ENCODE results near the gene PEX5L. TPM values are rescaled to one million over a fixed set of nuclear protein-coding genes. Genes with fewer than 3 reads are reported as not detected.

The PEX5L gene
- total and polyA plus RNA-seq, 11 donors: 0.08 to 5.2 (median 0.22) TPM; not detected in 2

DNA sequence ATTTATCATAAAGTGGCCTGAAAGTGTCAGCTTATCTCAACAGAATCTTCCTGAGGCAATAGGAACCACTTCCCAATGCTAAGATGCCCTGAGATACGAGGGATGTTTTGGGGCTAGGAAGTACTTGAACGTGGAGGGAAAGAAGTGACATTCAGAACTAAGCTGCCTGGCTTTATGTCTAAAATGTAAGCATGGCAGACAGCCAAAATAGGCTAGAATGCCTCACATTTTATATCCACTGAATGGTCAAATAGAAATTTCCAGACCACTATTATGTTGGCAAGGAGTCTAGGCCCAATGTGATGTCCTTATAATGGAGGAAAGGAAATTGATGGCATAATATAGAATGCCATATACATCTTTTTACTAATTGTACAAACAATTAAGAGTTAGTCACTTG, 154.9 kb downstream of the PEX5L start:
- intact Hi-C loops (cut with DNase I): no loop called here
- Histone ChIP-seq H3K4me1 (peaks cover 0 to 7% (median 0%) of the 10 kb centered on the region in 12 donors), H3K9me3 (no peaks in the 10 kb centered on the region), H3K27ac (no peak overlapping the region), H3K27me3 (peaks cover 0 to 4% (median 0%) of the 10 kb centered on the region in 9 donors), H3K4me3 (no peak overlapping the region), H3K36me3 (no peaks in the 10 kb centered on the region)
- 46 to 67% (median 60%) methylated on average over 2 of the region's 2 CpGs for WGBS, 4 donors
- ATAC-seq (no peak), DNase-seq (no peak)
- no peak for TF ChIP-seq POLR2A (IDR thresholded peaks at IDR 0.05)
- TF ChIP-seq, protein P1, sequence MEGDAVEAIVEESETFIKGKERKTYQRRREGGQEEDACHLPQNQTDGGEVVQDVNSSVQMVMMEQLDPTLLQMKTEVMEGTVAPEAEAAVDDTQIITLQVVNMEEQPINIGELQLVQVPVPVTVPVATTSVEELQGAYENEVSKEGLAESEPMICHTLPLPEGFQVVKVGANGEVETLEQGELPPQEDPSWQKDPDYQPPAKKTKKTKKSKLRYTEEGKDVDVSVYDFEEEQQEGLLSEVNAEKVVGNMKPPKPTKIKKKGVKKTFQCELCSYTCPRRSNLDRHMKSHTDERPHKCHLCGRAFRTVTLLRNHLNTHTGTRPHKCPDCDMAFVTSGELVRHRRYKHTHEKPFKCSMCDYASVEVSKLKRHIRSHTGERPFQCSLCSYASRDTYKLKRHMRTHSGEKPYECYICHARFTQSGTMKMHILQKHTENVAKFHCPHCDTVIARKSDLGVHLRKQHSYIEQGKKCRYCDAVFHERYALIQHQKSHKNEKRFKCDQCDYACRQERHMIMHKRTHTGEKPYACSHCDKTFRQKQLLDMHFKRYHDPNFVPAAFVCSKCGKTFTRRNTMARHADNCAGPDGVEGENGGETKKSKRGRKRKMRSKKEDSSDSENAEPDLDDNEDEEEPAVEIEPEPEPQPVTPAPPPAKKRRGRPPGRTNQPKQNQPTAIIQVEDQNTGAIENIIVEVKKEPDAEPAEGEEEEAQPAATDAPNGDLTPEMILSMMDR (IDR thresholded peaks at IDR 0.05): no peak

DNA sequence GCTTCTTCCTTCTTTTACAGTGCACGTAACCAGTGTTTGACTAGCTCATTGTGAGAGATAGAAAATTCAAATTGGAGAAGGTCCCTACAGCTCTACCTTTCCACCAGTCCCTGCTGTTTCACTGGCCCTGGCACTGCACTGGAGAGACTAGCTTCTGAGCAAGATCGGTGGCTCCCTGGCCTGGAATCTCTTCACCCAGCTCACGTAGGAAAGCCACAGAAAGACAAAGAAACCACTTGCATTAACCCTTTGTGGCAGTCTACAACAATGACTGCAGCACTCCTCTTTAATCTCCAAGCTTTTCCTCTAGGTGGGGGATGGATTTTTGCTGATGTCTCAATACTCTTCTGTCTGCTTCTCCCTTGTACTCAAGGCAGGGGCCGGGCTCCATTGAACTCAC, 155.9 kb downstream of the PEX5L start:
- no peaks in the 10 kb centered on the region for H3K9me3 ChIP-seq
- no peak overlapping the region for H3K4me3 ChIP-seq
- ATAC-seq: no peak
- peaks cover 0 to 7% (median 0%) of the 10 kb centered on the region in 12 donors for H3K4me1 ChIP-seq
- 61 to 73% (median 64%) methylated on average over 4 of the region's 4 CpGs for WGBS, 4 donors
- TF ChIP-seq, protein P1 (IDR thresholded peaks at IDR 0.05): no peak
- no peak for TF ChIP-seq POLR2A (IDR thresholded peaks at IDR 0.05)
- H3K36me3 ChIP-seq: no peaks in the 10 kb centered on the region
- DNase-seq: no peak
- H3K27me3 ChIP-seq: peaks cover 0 to 4% (median 0%) of the 10 kb centered on the region in 9 donors
- intact Hi-C loops (cut with DNase I): no loop called here
- H3K27ac ChIP-seq: no peak overlapping the region

DNA sequence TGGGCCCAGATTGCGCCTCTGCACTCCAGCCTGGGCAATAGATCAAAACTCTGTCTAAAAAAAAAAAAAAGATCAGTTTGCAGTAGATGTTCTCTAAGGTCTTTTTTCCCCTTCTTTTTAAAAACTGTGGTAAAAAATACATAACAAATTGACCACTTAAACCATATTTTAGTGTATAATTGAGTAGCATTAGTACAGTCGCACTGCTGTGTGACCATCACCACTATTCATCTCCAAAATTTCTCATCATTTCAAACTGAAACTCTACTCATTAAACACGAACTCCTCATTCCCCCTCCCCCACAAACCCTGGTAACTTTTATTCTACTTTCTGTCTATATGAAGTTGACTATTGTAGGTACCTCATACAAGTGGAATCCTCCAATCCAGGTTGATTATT, 160.3 kb downstream of the PEX5L start:
- no peak for TF ChIP-seq POLR2A (IDR thresholded peaks at IDR 0.05)
- TF ChIP-seq, protein P1 (IDR thresholded peaks at IDR 0.05): no peak
- Histone ChIP-seq H3K9me3 (no peaks in the 10 kb centered on the region), H3K36me3 (no peaks in the 10 kb centered on the region), H3K4me3 (no peak overlapping the region), H3K4me1 (no peaks in the 10 kb centered on the region), H3K27me3 (peaks cover 0 to 4% (median 0%) of the 10 kb centered on the region in 9 donors), H3K27ac (no peak overlapping the region)
- 73 to 84% (median 80%) methylated on average over 3 of the region's 3 CpGs for WGBS, 4 donors
- intact Hi-C loops (cut with DNase I): no loop called here
- ATAC-seq (no peak), DNase-seq (no peak)

DNA sequence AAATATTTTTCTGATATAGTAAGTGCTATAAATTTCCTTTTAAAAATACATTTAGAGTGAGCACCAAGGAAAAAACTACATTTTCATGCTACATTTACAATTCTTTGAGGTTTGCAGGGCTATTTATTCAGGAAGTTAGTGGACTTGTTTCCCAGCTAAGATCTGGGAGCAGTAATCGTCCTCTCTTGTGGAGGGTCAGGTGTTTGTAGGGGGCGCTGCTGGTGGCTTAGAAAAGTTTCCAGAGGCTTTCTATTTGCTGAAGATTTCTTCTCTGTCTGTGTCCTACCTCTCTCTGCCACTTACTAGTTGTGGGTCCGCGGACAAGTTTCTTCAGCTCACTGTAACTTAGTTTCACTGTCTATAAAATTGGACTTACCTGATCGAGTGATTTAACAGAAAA, 163.9 kb downstream of the PEX5L start:
- no peak for ATAC-seq
- Histone ChIP-seq H3K4me1 (no peaks in the 10 kb centered on the region), H3K27ac (no peak overlapping the region), H3K27me3 (peaks cover 0 to 4% (median 0%) of the 10 kb centered on the region in 9 donors), H3K36me3 (no peaks in the 10 kb centered on the region), H3K9me3 (no peaks in the 10 kb centered on the region), H3K4me3 (no peak overlapping the region)
- no peak for TF ChIP-seq POLR2A (IDR thresholded peaks at IDR 0.05)
- TF ChIP-seq, protein P1 (IDR thresholded peaks at IDR 0.05): no peak
- DNase-seq: no peak
- intact Hi-C loops (cut with DNase I): no loop called here
- 57 to 65% (median 59%) methylated on average over 5 of the region's 5 CpGs for WGBS, 4 donors

Data from heart left ventricle (tissue), 16 donors.